ENCODE data around the gene GM2A.

- no peak for TF ChIP-seq POLR2A (IDR thresholded peaks at IDR 0.05)
- TF ChIP-seq, protein P1, sequence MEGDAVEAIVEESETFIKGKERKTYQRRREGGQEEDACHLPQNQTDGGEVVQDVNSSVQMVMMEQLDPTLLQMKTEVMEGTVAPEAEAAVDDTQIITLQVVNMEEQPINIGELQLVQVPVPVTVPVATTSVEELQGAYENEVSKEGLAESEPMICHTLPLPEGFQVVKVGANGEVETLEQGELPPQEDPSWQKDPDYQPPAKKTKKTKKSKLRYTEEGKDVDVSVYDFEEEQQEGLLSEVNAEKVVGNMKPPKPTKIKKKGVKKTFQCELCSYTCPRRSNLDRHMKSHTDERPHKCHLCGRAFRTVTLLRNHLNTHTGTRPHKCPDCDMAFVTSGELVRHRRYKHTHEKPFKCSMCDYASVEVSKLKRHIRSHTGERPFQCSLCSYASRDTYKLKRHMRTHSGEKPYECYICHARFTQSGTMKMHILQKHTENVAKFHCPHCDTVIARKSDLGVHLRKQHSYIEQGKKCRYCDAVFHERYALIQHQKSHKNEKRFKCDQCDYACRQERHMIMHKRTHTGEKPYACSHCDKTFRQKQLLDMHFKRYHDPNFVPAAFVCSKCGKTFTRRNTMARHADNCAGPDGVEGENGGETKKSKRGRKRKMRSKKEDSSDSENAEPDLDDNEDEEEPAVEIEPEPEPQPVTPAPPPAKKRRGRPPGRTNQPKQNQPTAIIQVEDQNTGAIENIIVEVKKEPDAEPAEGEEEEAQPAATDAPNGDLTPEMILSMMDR (IDR thresholded peaks at IDR 0.05): no peak
Measured at GRCh38 chr5:151254556-151254955, 1.6 kb downstream of the GM2A start.

Data from right lobe of liver (tissue), 4 donors.